Gastrocnemius medialis (tissue), 4 donors: ENCODE data around the gene ASL.

Experiments
- CTCF ChIP-seq, 5 experiments: fragments of 450-650 bp in 3 of 5; fragments of 200-600 bp in 2 of 5; sonication (generic) in 2 of 5; IDR thresholded peaks in 4 of 5; conservative IDR thresholded peaks in 1 of 5; 1 replicate in 4 of 5; 2 replicates in 1 of 5; pipeline ENCODE4 v1.5.1; 2016 to 2019; ENCODE audit warnings: antibody characterized with exemption in 5 of 5, mild to moderate bottlenecking in 3 of 5, moderate library complexity in 3 of 5
- POLR2A ChIP-seq, 2 donors: fragments of 450-650 bp; IDR thresholded peaks; one replicate each; pipeline ENCODE4 v1.6.1; 2017; ENCODE audit warnings: antibody characterized with exemption in 2 of 2, mild to moderate bottlenecking in 2 of 2, moderate library complexity in 2 of 2

DNA sequence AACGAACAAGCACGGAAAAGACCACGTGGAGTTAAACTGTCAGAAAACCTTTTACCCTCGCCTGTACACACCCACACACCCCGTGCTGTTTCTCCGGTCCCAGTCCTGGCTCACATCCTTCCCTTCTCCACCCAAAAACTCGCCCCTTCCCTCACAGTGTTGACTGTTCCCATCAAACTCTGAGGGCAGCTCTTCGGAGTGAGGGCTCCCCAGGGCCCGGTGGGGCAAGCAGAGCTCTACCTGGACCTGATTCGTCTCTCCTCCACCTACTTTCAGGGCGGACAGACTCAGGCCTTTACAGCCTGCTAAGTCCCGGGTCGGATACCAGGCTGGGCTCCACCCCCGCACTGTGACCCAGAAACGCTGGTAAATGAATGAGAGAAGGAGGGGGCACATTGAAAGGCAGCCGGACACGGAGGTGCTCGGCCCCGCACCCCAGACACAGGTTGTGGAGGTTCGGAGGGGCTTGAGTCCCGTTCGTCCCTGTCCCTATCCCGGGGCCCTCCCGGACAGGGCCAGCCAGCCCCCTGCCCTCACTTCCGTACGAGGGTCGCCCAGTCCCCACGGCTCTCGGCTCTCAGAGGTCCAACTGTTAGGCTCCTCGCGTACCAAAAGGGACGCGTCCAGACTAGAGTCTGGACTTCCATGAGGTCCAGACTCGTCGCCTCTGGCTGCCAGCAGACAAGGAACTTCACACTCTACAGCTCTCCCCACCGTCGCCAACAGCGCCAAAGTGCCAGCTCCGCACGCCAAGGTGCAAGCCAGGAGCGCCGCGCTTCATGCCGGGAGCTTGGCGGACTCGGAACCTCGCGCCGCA is 31.7 kb upstream of the ASL start:
- TF ChIP-seq CTCF (IDR thresholded peaks at IDR 0.05 in 4 of 5, conservative IDR thresholded peaks at IDR 0.05 in 1 of 5), result no peak
- TF ChIP-seq POLR2A (IDR thresholded peaks at IDR 0.05), result no peak
